Upper lobe of left lung (tissue), 4 donors: Measurements from ENCODE around the gene SCRN2.

Source experiments
- EP300 ChIP-seq, 4 donors: sonication (generic); formaldehyde crosslinking; IDR thresholded peaks; one replicate each; pipeline ENCODE4 v1.5.1; 2017; ENCODE audit warnings: antibody characterized with exemption in 4 of 4, control low read depth in 2 of 4
- POLR2A ChIP-seq, 4 donors: fragments of 450-650 bp; IDR thresholded peaks; one replicate each; pipeline ENCODE4 v1.5.1; 2016 to 2017; ENCODE audit warnings: antibody characterized with exemption in 4 of 4, mild to moderate bottlenecking in 2 of 4
- POLR2AphosphoS5 ChIP-seq, 2 donors: sonication (generic); formaldehyde crosslinking; IDR thresholded peaks; one replicate each; pipeline ENCODE4 v1.5.1; 2017; ENCODE audit warnings: antibody characterized with exemption in 2 of 2
- TF ChIP-seq, protein P1 (sequence below), 6 experiments: fragments of 450-650 bp in 4 of 6; fragments of 200-600 bp in 2 of 6; sonication (generic) in 2 of 6; IDR thresholded peaks; one replicate each; pipeline ENCODE4 v1.5.1; 2016 to 2019; ENCODE audit warnings: antibody characterized with exemption in 6 of 6

DNA sequence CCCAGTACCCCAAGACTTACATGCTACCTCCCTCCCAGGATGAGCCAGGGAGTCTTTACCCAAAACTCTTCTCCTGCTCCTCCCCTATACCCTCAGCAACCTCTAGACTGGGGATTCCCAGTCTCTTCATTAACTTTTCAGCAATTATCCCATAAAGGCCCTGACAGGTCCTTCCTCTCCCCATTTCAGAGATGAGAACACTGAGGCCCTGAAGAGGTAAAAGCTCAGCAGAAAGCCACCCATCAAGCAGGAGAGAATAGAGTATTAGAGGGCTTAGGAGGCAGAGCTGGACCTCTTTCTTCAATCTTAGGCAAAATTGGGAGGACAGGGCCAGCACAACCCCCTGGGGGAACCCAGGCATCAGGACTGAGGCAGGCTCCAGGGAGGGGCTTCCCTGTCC, 15.8 kb upstream of the SCRN2 start:
- TF ChIP-seq POLR2AphosphoS5 (IDR thresholded peaks at IDR 0.05) (no peak), EP300 (IDR thresholded peaks at IDR 0.05) (no peak), POLR2A (IDR thresholded peaks at IDR 0.05) (no peak)
- TF ChIP-seq, protein P1, sequence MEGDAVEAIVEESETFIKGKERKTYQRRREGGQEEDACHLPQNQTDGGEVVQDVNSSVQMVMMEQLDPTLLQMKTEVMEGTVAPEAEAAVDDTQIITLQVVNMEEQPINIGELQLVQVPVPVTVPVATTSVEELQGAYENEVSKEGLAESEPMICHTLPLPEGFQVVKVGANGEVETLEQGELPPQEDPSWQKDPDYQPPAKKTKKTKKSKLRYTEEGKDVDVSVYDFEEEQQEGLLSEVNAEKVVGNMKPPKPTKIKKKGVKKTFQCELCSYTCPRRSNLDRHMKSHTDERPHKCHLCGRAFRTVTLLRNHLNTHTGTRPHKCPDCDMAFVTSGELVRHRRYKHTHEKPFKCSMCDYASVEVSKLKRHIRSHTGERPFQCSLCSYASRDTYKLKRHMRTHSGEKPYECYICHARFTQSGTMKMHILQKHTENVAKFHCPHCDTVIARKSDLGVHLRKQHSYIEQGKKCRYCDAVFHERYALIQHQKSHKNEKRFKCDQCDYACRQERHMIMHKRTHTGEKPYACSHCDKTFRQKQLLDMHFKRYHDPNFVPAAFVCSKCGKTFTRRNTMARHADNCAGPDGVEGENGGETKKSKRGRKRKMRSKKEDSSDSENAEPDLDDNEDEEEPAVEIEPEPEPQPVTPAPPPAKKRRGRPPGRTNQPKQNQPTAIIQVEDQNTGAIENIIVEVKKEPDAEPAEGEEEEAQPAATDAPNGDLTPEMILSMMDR (IDR thresholded peaks at IDR 0.05) = no peak
